HT1080 (cell line): Measurements from ENCODE around the gene NDP. TPM values are rescaled to one million over a fixed set of nuclear protein-coding genes. Genes with fewer than 3 reads are reported as not detected.

ENCODE experiments used
- total RNA-seq: library from RNA; depleted of rRNA; stranded (reverse); fragments of >200 nt; shearing (Covaris generic); gene quantifications from 2 replicates; pipeline ENCODE4 v1.2.3, GENCODE V29; 2014; rRNA removed

Gene NDP
- total RNA-seq, 1 experiment from 2014 or later: not detected

Other genes starting within 250 kb of the NDP start
- gene MAOB, start 90.9 kb downstream of the NDP start, total RNA-seq: not detected in 2 replicates